Measurements from ENCODE around the gene TMEM252. TPM values are rescaled to one million over a fixed set of nuclear protein-coding genes. Genes with fewer than 3 reads are reported as not detected.

The TMEM252 gene
- total RNA-seq, 6 experiments from 2014 or later = 0.22 to 0.50 (median 0.25) TPM; not detected in 3

- DNase-seq (no peak), ATAC-seq (no peak)
- H3K4me1 ChIP-seq = no peaks in the 10 kb centered on the region
- intact Hi-C loops (cut with DNase I) = no loop called here
- TF ChIP-seq POLR2A (IDR thresholded peaks at IDR 0.05) = no peak
- TF ChIP-seq CTCF (IDR thresholded peaks at IDR 0.05) = no peak
- no peaks in the 10 kb centered on the region for H3K36me3 ChIP-seq
- WGBS (ENCODE audit: insufficient coverage, low coverage, low lambda C conversion rate, missing lambda C conversion rate) = 62% methylated on average over 4 of the region's 4 CpGs
- H3K4me3 ChIP-seq = no peak overlapping the region
- no peaks in the 10 kb centered on the region for H3K27me3 ChIP-seq
- no peak overlapping the region for H3K27ac ChIP-seq
- H3K9me3 ChIP-seq = no peaks in the 10 kb centered on the region
Observed at GRCh38 chr9:68523367-68523936, 17.2 kb downstream of the TMEM252 start.

- H3K27me3 ChIP-seq = no peaks in the 10 kb centered on the region
- H3K27ac ChIP-seq = no peak overlapping the region
- ATAC-seq (no peak), DNase-seq (no peak)
- intact Hi-C loops (cut with DNase I) = no loop called here
- H3K36me3 ChIP-seq = no peaks in the 10 kb centered on the region
- no peak for TF ChIP-seq CTCF (IDR thresholded peaks at IDR 0.05)
- TF ChIP-seq POLR2A (IDR thresholded peaks at IDR 0.05) = no peak
- 88% methylated on average over 3 of the region's 3 CpGs for WGBS (ENCODE audit: insufficient coverage, low coverage, low lambda C conversion rate, missing lambda C conversion rate)
- no peak overlapping the region for H3K4me3 ChIP-seq
- H3K9me3 ChIP-seq = no peaks in the 10 kb centered on the region
- no peaks in the 10 kb centered on the region for H3K4me1 ChIP-seq
Observed at GRCh38 chr9:68522954-68523353, 17.7 kb downstream of the TMEM252 start.

GRCh38 chr9:68522131-68522530 lies 18.6 kb downstream of the TMEM252 start:
- Histone ChIP-seq H3K4me3 (no peak overlapping the region), H3K36me3 (no peaks in the 10 kb centered on the region), H3K27me3 (no peaks in the 10 kb centered on the region), H3K27ac (no peak overlapping the region), H3K9me3 (no peaks in the 10 kb centered on the region), H3K4me1 (no peaks in the 10 kb centered on the region)
- WGBS (ENCODE audit: insufficient coverage, low coverage, low lambda C conversion rate, missing lambda C conversion rate) = 54% methylated on average over 4 of the region's 4 CpGs
- no peak for TF ChIP-seq POLR2A (IDR thresholded peaks at IDR 0.05)
- TF ChIP-seq CTCF (IDR thresholded peaks at IDR 0.05) = no peak
- ATAC-seq = peak; percentile 24 to 69 (median 47)
- no peak for DNase-seq
- intact Hi-C loops (cut with DNase I) = no loop called here

- WGBS (ENCODE audit: insufficient coverage, low coverage, low lambda C conversion rate, missing lambda C conversion rate) = 70% methylated on average over 4 of the region's 4 CpGs
- intact Hi-C loops (cut with DNase I) = no loop called here
Observed at GRCh38 chr9:68515326-68516017, 25.2 kb downstream of the TMEM252 start.

More at GRCh38 chr9:68515326-68516017, 25.2 kb downstream of the TMEM252 start:
- ATAC-seq (peak; percentile 88 to 92 (median 90)), DNase-seq (no peak)
- H3K4me1 ChIP-seq = peaks cover 0 to 14% (median 6%) of the 10 kb centered on the region in 4 donors
- no peaks in the 10 kb centered on the region for H3K27me3 ChIP-seq
- H3K9me3 ChIP-seq = no peaks in the 10 kb centered on the region
- H3K36me3 ChIP-seq = no peaks in the 10 kb centered on the region
- H3K27ac ChIP-seq = peak overlapping the region in 2 of 3 donors; percentile 55 to 62
- TF ChIP-seq POLR2A (IDR thresholded peaks at IDR 0.05) (no peak), CTCF (IDR thresholded peaks at IDR 0.05) (no peak)
- no peak overlapping the region for H3K4me3 ChIP-seq

Data from right lobe of liver (tissue), 6 donors.